ENCODE results near the gene DOCK11. TPM values are rescaled to one million over a fixed set of nuclear protein-coding genes. Genes with fewer than 3 reads are reported as not detected.

DOCK11 gene
- total RNA-seq, 1 experiment from 2014 or later, result 2.1 TPM

DNA sequence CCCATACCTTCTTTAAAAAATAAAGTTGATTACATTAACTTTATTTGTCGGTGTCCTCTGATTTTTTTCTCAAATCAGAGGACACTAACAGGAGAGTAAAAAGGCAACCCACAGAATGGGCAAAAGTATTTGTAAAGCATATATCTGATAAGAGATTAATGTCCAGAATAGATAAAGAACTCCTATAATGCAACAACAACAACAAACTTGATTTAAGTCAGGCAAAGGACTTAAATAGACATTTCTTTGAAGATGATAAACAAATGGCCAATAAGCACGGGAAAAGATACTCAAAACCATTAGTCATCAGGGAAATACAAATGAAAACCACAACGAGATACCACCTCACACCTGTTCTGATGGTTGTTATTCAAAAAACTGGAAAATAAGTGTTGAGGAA, 28.7 kb downstream of the DOCK11 start:
- CTCF ChIA-PET, result no interaction called here
- intact Hi-C loops (cut with micrococcal nuclease; ENCODE audit: unreplicated experiment), result no loop called here

DNA sequence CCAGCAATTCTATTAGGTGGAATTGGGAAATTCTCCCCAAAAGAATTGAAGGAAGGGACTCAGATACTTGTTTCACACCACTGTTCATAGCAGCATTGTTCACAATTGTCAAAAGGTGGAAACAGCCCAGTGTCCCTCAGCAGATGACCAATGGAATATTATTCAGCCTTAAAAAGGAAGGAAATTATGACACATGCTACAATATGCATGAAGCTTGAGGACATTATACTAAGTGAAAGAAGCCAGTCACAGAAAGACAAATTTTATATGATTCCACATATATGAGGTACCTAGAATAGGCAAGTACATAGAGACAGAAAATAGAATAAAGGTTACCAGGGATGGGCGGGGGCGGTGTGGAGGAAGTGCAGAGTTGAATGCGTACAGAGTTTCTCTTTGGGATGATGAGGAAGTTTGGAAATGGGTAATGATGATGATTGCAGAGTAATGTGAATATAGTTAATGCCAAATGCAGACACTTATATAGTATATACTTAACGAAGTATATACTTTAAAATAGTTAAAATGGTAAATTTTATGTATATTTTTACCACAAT, 29.6 kb downstream of the DOCK11 start:
- TF ChIP-seq EZH2 (IDR thresholded peaks at IDR 0.05; ENCODE audit: borderline replicate concordance, low read depth, low read length, poor library complexity, severe bottlenecking) (no peak), CTCF (conservative IDR thresholded peaks at IDR 0.05; ENCODE audit: low read depth, low read length) (no peak)
- Histone ChIP-seq H3K4me1 (ENCODE audit: insufficient read depth, low read length, poor library complexity, severe bottlenecking) (peaks cover 2% of the 10 kb centered on the region), H3K27ac (ENCODE audit: low read depth, low read length, poor library complexity, severe bottlenecking) (no peak overlapping the region), H3K4me3 (ENCODE audit: low read depth, low read length, poor library complexity, severe bottlenecking) (no peak overlapping the region), H3K9me3 (ENCODE audit: low read depth, low read length, poor library complexity, severe bottlenecking) (no peaks in the 10 kb centered on the region), H3K36me3 (ENCODE audit: insufficient read depth, low read length, poor library complexity, severe bottlenecking) (no peaks in the 10 kb centered on the region), H3K27me3 (replicated peaks; ENCODE audit: insufficient read depth, low read depth, low read length, poor library complexity) (no peaks in the 10 kb centered on the region)
- intact Hi-C loops (cut with micrococcal nuclease; ENCODE audit: unreplicated experiment), result no loop called here
- DNase-seq (ENCODE audit: low spot score), result no peak
- no TSS peak for BruUV-seq (replicated peaks)
- ChIA-PET CTCF (no interaction called here), POLR2A (ENCODE audit: low non-redundant PET) (no interaction called here)

More for the DNA sequence above, 28.7 kb downstream of the DOCK11 start:
- TF ChIP-seq CTCF (conservative IDR thresholded peaks at IDR 0.05; ENCODE audit: low read depth, low read length), result no peak
- TF ChIP-seq EZH2 (IDR thresholded peaks at IDR 0.05; ENCODE audit: borderline replicate concordance, low read depth, low read length, poor library complexity, severe bottlenecking), result no peak
- BruUV-seq (replicated peaks), result no TSS peak
- Histone ChIP-seq H3K9me3 (ENCODE audit: low read depth, low read length, poor library complexity, severe bottlenecking) (no peaks in the 10 kb centered on the region), H3K27ac (ENCODE audit: low read depth, low read length, poor library complexity, severe bottlenecking) (no peak overlapping the region), H3K4me3 (ENCODE audit: low read depth, low read length, poor library complexity, severe bottlenecking) (no peak overlapping the region), H3K27me3 (replicated peaks; ENCODE audit: insufficient read depth, low read depth, low read length, poor library complexity) (no peaks in the 10 kb centered on the region), H3K4me1 (ENCODE audit: insufficient read depth, low read length, poor library complexity, severe bottlenecking) (peaks cover 2% of the 10 kb centered on the region), H3K36me3 (ENCODE audit: insufficient read depth, low read length, poor library complexity, severe bottlenecking) (no peaks in the 10 kb centered on the region)
- DNase-seq (ENCODE audit: low spot score), result no peak
- POLR2A ChIA-PET (ENCODE audit: low non-redundant PET), result no interaction called here

GRCh38 chrX:118526149-118526548, 30.5 kb downstream of the DOCK11 start:
- TF ChIP-seq CTCF (conservative IDR thresholded peaks at IDR 0.05; ENCODE audit: low read depth, low read length), result no peak
- no peak for TF ChIP-seq EZH2 (IDR thresholded peaks at IDR 0.05; ENCODE audit: borderline replicate concordance, low read depth, low read length, poor library complexity, severe bottlenecking)
- H3K4me1 ChIP-seq (ENCODE audit: insufficient read depth, low read length, poor library complexity, severe bottlenecking), result no peaks in the 10 kb centered on the region
- no peak overlapping the region for H3K27ac ChIP-seq (ENCODE audit: low read depth, low read length, poor library complexity, severe bottlenecking)
- intact Hi-C loops (cut with micrococcal nuclease; ENCODE audit: unreplicated experiment), result no loop called here
- H3K27me3 ChIP-seq (replicated peaks; ENCODE audit: insufficient read depth, low read depth, low read length, poor library complexity), result no peaks in the 10 kb centered on the region
- ChIA-PET CTCF (no interaction called here), POLR2A (ENCODE audit: low non-redundant PET) (no interaction called here)
- no peak overlapping the region for H3K4me3 ChIP-seq (ENCODE audit: low read depth, low read length, poor library complexity, severe bottlenecking)
- no peak for DNase-seq (ENCODE audit: low spot score)
- H3K9me3 ChIP-seq (ENCODE audit: low read depth, low read length, poor library complexity, severe bottlenecking), result no peaks in the 10 kb centered on the region
- H3K36me3 ChIP-seq (ENCODE audit: insufficient read depth, low read length, poor library complexity, severe bottlenecking), result no peaks in the 10 kb centered on the region
- no TSS peak for BruUV-seq (replicated peaks)
